KMS-11 (cell line): Measurements from ENCODE around the gene SLC38A6.

ENCODE experiments used
- H2AFZ ChIP-seq: fragments of 200-600 bp; sonication (generic); 2 replicates; pipeline ENCODE4 v1.6.1; 2016; ENCODE audit warnings: antibody characterized with exemption, mixed run types, low read depth
- H3K27ac ChIP-seq: fragments of 200-600 bp; sonication (generic); 2 replicates; pipeline ENCODE4 v1.6.1; 2016; ENCODE audit warnings: mild to moderate bottlenecking, mixed run types
- H3K27me3 ChIP-seq: fragments of 200-600 bp; sonication (generic); 2 replicates; pipeline ENCODE4 v1.6.1; 2017; ENCODE audit warnings: mild to moderate bottlenecking, low read depth, mixed run types, moderate library complexity; ENCODE audit not compliant: insufficient read depth
- H3K36me3 ChIP-seq: fragments of 200-600 bp; sonication (generic); 2 replicates; pipeline ENCODE4 v1.6.1; 2017; ENCODE audit warnings: mild to moderate bottlenecking, mixed run types; ENCODE audit not compliant: insufficient read depth
- H3K4me1 ChIP-seq: fragments of 200-600 bp; sonication (generic); 2 replicates; pipeline ENCODE4 v1.6.1; 2016; ENCODE audit warnings: mild to moderate bottlenecking, low read depth, mixed run types; ENCODE audit not compliant: poor library complexity, severe bottlenecking
- H3K4me2 ChIP-seq: fragments of 200-600 bp; sonication (generic); 2 replicates; pipeline ENCODE4 v1.7.0; 2016; ENCODE audit warnings: mild to moderate bottlenecking, mixed run types
- H3K4me3 ChIP-seq: fragments of 200-600 bp; sonication (generic); IDR thresholded peaks from 2 replicates; pipeline ENCODE4 v1.6.1; 2017; ENCODE audit warnings: low read depth, low read length, mixed read lengths; ENCODE audit not compliant: insufficient read depth
- H3K79me2 ChIP-seq: fragments of 200-600 bp; sonication (generic); 2 replicates; pipeline ENCODE4 v1.6.1; 2016; ENCODE audit warnings: low read depth, mixed run types; ENCODE audit not compliant: insufficient read depth
- H3K9ac ChIP-seq: fragments of 200-600 bp; sonication (generic); 2 replicates; pipeline ENCODE4 v1.6.1; 2016; ENCODE audit warnings: mild to moderate bottlenecking, mixed run types
- H4K20me1 ChIP-seq: fragments of 200-600 bp; sonication (generic); 2 replicates; pipeline ENCODE4 v1.6.1; 2016; ENCODE audit warnings: mild to moderate bottlenecking, mixed run types; ENCODE audit not compliant: insufficient read depth
- CTCF ChIP-seq: fragments of 200-600 bp; sonication (generic); conservative IDR thresholded peaks from 2 replicates; pipeline ENCODE4 v1.6.1; 2017; ENCODE audit warnings: low read depth, mild to moderate bottlenecking, antibody characterized with exemption, low read length, moderate library complexity, mixed read lengths

SLC38A6 gene

GRCh38 chr14:61042220-61042619, 61.2 kb downstream of the SLC38A6 start:
- Histone ChIP-seq H3K4me3 (no peak overlapping the region), H3K36me3 (no peaks in the 10 kb centered on the region), H2AFZ (no peak overlapping the region), H3K27me3 (no peaks in the 10 kb centered on the region), H3K27ac (no peak overlapping the region), H3K4me2 (no peak overlapping the region), H3K9ac (no peak overlapping the region), H4K20me1 (no peaks in the 10 kb centered on the region), H3K79me2 (no peaks in the 10 kb centered on the region), H3K4me1 (no peaks in the 10 kb centered on the region)
- no peak for TF ChIP-seq CTCF

- H3K36me3 ChIP-seq = no peaks in the 10 kb centered on the region
- H3K4me3 ChIP-seq = no peak overlapping the region
- no peak overlapping the region for H3K9ac ChIP-seq
- H3K4me2 ChIP-seq = no peak overlapping the region
- H3K4me1 ChIP-seq = no peaks in the 10 kb centered on the region
- H3K27me3 ChIP-seq = no peaks in the 10 kb centered on the region
- no peak for TF ChIP-seq CTCF
- H3K79me2 ChIP-seq = no peaks in the 10 kb centered on the region
- no peaks in the 10 kb centered on the region for H4K20me1 ChIP-seq
- H3K27ac ChIP-seq = no peak overlapping the region
- H2AFZ ChIP-seq = no peak overlapping the region
These were observed 62.5 kb downstream of the SLC38A6 start for GRCh38 chr14:61043506-61043905.

GRCh38 chr14:61047021-61047420, 66.0 kb downstream of the SLC38A6 start:
- no peak overlapping the region for H3K27ac ChIP-seq
- H3K9ac ChIP-seq = no peak overlapping the region
- H3K27me3 ChIP-seq = no peaks in the 10 kb centered on the region
- no peaks in the 10 kb centered on the region for H4K20me1 ChIP-seq
- no peak for TF ChIP-seq CTCF
- H3K4me2 ChIP-seq = no peak overlapping the region
- no peak overlapping the region for H3K4me3 ChIP-seq
- H3K36me3 ChIP-seq = no peaks in the 10 kb centered on the region
- H2AFZ ChIP-seq = no peak overlapping the region
- H3K4me1 ChIP-seq = no peaks in the 10 kb centered on the region
- no peaks in the 10 kb centered on the region for H3K79me2 ChIP-seq

GRCh38 chr14:61048640-61049039, 67.6 kb downstream of the SLC38A6 start:
- Histone ChIP-seq H3K4me1 (no peaks in the 10 kb centered on the region), H3K27me3 (no peaks in the 10 kb centered on the region), H3K36me3 (no peaks in the 10 kb centered on the region), H3K4me3 (no peak overlapping the region), H3K27ac (no peak overlapping the region), H4K20me1 (no peaks in the 10 kb centered on the region), H2AFZ (no peak overlapping the region), H3K79me2 (no peaks in the 10 kb centered on the region), H3K9ac (no peak overlapping the region), H3K4me2 (no peak overlapping the region)
- no peak for TF ChIP-seq CTCF

GRCh38 chr14:61050417-61050816, 69.4 kb downstream of the SLC38A6 start:
- Histone ChIP-seq H2AFZ (no peak overlapping the region), H3K4me1 (no peaks in the 10 kb centered on the region), H3K4me3 (no peak overlapping the region), H3K79me2 (no peaks in the 10 kb centered on the region), H3K4me2 (no peak overlapping the region), H3K9ac (no peak overlapping the region), H3K36me3 (no peaks in the 10 kb centered on the region), H3K27ac (no peak overlapping the region), H4K20me1 (no peaks in the 10 kb centered on the region), H3K27me3 (no peaks in the 10 kb centered on the region)
- TF ChIP-seq CTCF = no peak
